CD1c-positive myeloid dendritic cell (primary cell): ENCODE results near the gene DCTN5.
"Not testable (repeated sequence)": the region's sequence is repeated elsewhere in the genome, so short reads cannot be mapped to it uniquely, and the experiment has no call there.

Experiments used
- DNase-seq: peaks from one replicate; pipeline ENCODE4 v3.0.0-alpha.2; 2016; ENCODE audit errors: extremely low spot score

DCTN5 gene

DNA sequence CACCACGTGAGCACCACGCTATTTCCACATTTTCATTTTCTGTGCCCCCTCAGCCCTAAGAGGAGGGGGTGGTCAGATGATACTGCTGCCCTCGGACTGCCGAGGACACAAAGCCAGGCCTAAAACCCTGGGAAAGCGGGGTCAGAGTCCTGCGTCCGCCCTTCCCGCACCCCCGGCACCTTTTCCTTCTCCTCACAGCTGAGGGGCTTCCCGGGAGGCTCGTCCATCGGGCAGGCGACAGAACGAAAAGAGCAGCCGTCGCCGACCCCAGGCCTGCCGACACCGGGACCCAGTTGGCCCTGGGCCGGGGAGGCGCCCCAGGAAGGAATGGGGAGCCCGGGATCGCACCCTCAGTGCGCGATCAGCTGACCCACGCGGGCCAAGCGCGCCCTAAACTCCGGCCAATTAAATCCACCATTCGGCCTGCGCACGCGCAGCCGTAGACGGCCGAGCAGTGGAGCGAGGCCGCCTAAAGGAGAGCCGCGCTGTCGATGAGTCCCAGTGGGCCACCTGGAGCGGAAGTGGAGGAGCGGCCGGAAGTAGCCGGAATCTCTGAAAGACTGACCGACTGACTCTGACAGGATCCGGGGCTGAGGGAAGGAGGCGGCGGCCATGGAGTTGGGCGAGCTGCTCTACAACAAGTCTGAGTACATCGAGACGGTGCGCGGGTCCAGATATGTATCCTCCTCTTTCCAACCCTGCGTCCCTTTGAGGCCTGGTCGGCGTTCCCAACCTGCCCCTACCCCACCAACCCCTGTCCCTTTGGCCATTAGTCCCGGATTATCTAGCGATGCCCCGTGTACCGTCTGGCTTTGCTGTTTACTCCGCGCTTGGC lies at the start of gene DCTN5, which contains the start of gene PALB2:
TSS of gene DCTN5 (plus strand) at position 536 of the 835 bp plus-strand sequence. CDS start at position 613, 77 bp downstream.
TSS of gene PALB2 (minus strand) at position 380 of the 835 bp plus-strand sequence. CDS start at position 227, 153 bp downstream.
- peak; percentile 98 for DNase-seq

DNA sequence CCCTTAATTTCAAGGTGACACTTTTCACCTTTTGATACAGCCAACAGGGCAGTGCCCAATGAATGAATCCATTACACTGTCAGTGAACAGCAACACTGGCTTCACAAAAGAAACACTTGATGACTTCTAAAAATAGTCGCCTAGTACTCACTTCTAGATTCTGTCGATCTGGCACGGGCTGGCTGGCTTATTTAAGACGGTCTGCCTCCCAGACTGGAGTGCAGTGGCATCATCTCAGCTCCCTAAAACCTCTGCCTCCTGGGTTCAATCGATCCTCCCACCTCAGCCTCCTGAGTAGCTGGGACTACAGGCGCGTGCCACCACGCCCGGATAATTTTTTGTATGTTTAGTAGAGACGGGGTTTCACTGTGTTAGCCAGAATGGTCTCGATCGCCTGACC lies 47.1 kb upstream of the DCTN5 start:
- no peak for DNase-seq

DNA sequence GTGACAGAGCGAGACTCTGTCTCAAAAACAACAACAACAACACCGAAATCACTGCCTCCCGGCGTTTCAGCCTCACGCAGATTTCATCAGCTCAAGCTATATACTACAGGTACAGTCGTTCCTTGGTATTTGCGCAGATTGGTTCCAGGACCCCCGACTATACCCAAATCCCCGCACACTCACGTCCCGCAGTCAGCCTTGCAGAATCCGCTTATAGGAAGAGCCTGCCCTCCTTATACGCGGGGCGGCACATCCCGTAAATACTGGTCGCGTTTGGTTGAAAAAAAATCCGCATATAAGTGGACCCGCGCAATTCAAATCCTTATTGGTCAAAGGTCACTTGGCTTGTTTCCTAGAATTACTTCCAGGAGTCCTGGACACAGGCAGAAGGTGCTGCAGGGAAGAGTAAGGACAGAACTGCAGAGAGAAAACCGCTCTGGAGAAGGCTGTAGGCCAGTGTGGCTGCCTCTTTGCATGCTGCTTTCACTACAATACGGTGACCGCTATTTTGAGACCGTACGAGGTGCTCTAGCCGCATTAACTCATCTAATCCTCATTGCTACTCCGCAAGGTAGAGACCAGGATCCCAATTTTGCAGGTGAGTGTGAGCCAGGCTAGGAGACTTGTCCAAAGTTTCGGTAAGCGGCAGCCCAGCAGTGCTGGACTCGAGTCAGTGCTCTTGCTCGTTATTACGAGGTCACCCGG lies 45.9 kb upstream of the DCTN5 start:
- DNase-seq: no peak

DNA sequence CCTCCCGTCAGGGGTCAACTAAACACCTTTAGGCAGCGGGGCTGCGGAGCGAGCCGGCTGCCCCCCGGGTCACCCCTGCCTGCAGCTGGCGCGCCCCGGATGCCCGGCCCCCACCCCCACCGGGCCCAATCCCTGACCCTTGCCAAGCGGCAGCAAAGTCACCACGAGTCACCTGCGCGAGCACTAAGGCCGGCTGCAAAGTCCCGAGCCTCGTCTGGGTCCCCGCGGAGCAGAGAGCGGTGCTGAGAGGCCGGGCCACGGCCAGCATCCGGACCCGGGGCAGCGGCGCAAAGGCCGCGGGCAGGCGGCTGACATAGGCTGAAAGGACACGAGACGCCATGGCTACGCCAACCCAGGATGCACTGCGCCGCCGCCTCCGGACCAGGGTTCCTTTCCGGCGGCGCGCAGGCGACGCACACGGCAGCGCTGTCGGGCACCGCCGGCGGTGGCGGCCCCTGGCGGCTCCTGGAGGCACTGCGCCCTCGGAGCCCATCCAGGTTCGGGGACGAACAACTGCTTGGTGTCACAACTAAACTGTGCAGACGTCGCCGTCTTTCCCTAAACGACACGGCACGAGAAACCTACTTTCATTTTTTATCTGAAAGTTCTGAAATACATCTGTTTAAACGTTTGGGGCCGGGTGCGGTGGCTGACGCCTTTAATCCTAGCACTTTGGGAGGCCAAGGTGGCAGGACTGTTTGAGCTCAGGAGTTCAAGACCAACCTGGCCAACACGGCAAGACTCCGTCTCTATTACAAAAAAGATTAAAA lies 45.1 kb upstream of the DCTN5 start, which contains the start of gene NDUFAB1:
TSS of gene NDUFAB1 (minus strand) at position 366 of the 770 bp plus-strand sequence. CDS start at position 340, 26 bp downstream.
- DNase-seq: peak; percentile 97

DNA sequence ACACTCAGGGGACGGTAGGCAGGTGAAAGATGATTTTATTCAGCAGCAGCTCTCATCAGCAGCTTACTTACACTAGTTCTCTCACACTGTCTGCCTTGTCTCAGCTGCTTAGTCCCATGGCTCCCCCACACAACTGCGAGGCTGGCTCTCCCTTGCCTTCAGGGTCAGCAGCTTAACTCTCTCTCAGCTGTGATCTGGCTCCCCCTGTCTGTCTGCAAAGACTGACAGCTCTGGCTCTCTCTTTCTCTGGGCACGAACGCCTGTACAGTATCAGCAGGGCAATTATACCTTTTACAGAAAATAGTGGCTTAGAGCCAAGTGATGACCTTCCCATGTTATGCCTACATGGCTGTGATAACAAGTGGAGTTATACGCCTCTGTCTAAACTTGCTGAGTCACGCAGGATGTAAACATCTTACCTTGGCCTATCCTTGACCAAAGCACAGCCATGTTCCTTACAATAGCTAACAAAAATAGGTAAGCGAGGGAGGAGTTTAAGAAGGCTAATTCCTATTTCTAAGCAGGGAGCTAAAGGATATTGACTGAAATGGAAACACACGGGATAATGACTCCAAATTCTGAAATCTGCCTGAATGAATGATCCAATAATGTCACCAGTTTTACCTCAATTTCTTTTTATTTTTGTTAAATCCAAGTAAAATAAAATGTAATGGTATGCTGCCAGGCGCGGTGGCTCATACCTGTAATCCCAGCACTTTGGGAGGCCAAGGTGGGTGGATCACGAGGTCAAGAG lies 44.1 kb upstream of the DCTN5 start:
- peak; percentile 6 for DNase-seq

DNA sequence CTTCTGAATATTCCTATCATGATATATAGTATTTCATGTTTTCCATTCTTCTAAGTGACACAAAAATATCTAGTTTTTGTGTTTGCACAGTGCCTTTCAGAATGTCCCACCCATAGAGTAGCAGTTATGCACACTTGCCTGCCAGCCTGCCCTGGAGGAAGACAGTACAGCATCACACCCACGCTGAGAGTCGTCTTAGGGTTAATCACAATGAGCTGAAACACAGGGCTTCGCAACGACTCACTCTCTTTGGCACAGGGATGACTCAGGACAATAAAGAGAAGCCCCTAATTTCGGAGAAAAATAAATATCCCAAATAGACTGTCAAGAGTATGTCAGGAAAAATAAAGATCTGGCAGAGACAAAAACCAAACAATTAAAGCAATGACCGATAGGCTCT lies 33.5 kb upstream of the DCTN5 start:
- no peak for DNase-seq

DNA sequence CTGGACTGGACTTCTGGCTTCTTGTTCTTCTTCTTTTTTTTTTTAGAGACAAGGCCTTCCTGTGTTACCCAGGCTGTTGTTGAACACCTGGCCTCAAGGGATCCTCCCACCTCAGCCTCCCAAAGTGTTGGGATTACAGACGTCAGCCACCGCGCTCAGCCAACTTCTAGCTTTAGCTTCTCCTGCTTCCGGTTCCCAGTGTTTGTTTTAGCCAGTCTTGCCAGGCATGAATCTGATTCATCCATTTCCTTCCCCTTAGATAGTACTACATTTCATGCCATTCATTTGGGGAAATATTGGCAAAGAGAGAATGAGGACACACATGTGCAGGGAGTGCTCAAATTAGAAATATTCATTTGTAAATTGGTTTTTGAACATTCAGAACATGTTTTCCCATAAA lies 33.1 kb upstream of the DCTN5 start:
- DNase-seq: no peak

DNA sequence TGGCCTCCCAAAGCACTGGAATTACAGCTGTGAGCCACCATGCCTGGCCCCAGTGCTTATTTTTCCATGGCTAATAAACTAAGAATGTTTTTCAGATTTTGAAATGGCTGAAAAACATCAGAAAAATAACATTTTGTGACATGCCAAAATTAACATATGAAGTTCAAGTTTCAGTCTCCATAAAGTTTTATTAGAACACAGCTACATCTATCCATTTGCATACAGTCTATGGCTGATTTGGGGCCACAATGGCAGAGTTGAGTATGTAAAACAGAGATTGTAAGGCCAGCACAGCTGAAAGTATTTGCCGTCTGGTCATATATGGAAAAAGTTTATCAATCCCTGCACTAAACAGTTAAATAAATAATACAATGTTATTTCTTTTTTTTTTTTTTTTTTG lies 31.3 kb upstream of the DCTN5 start:
- DNase-seq: no peak

DNA sequence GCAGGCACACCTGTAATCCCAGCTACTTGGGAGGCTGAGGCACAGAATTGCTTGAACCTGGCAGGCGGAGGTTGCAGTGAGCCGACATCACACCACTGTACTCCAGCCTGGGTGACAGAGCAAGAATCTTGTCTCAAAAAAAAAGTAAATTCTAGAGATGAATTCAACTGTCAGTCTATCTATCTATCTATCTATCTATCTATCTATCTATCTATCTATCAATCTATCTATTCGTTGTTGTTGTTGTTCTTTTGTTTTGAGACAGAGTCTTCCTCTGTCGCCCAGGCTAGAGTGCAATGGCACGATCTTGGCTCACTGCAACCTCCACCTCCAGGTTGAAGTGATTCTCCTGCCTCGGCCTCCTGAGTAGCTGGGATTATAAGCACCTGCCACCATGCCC lies 30.4 kb upstream of the DCTN5 start:
- DNase-seq: not testable (repeated sequence)

DNA sequence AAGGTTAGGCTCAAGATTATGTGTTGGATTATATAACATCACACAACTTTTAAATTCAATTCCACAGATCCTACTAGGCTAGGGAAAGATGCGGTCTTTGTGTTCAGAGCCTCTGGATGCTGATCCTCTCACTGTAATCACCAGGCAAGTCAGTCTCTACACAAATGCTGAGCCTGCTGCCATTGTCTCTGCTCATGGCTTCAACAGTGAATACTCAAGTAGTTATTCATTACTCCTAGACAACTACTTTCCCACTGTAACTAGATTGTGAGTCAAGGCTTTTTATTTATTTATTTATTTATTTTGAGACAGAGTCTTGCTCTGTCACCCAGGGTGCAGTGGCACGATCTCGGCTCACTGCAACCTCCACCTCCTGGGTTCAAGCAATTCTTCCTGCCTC lies 29.3 kb upstream of the DCTN5 start:
- no peak for DNase-seq

DNA sequence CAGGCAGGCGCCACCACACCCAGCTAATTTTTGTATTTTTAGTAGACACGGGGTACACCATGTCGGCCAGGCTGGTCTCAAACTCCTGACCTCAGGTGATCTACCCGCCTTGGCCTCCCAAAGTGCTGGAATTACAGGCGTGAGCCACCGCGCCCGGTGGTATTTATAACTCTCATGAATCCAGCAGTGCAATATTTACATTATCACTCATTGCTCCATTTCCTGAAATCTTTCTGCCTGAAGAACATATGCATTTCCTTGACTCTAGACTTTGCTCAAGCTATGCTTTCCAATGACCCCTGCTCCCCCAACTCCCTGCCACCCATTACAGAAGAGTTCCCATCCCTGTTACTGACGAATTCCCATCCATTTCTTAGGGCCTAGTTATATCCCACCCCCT lies 25.5 kb upstream of the DCTN5 start:
- no peak for DNase-seq

DNA sequence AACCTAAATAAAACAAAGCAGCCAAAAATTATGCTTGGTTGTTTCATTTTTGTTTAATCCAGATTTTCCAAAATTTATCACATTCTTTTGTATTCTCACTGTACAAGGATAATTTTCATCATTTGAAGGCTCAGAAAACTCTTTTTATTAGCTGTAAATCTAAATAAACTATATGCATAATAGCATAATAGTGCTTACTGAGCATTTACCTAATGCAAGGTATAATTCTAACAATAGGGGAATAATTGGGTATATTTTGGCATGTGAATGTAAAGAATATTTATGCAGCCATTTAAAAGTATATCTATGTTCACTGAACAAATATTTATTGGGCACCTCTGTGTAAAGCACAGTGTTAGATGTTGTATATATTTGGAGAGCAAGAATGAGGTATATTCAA lies 17.2 kb upstream of the DCTN5 start:
- no peak for DNase-seq

DNA sequence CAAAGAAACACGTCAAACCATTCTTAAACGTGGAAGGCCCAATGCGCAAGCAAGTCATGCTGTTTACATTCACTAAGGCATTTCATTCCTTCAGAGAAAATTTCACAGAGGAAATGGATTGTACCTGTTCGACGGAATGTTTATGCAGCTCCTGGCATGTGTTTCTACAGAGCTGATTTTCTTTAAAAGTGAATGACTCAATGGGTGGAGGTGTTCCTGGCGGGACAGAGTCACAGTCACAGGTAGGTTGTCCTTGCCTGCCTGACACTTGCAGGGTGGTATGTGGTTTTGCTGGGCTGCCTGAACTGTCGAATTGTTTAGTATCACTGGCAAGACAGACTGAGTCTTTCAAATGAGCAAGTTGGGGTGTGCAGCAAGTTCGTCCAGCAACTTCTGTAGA lies 11.8 kb upstream of the DCTN5 start:
- DNase-seq: no peak

DNA sequence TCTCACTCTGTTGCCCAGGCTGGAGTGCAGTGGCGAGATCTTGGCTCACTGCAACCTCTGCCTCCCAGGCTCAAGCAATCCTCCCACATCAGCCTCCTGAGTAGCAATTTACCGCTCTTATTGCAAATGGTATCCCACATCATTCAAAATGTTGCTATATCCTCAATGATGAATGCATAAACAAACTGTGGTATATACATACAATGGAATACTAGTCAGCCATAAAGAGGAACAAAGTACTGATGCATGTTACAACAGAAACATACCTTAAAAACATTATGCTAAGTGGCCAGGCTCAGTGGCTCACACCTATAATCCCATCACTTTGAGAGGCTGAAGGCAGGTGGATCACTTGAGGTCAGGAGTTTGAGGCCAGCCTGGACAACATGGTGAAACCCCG lies 9.4 kb upstream of the DCTN5 start:
- not testable (repeated sequence) for DNase-seq

DNA sequence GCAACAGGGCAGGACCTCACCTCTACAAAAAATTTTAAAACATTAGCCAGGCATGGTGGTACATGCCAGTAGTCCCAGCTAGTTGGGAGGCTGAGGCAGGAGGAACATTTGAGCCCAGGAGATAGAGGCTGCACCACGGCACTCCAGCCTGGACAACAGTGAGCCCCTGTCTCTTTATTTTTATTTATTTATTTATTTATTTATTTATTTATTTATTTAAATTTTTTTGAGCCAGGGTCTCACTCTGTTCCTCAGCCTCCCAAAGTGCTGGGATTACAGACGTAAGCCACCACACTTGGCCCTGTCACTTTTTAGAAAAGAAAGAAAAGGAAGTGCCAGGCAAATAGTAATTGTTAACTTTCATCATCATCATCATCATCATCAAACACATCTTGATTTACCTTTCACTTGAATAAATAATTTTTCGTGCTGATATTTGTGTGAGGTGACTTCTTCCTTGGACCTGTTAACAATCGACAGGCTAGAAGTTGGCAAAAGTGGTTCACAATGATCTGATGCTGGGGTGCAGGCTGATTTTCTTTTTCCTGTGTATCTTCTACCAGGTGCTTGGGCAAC lies 6.7 kb upstream of the DCTN5 start:
- no peak for DNase-seq

DNA sequence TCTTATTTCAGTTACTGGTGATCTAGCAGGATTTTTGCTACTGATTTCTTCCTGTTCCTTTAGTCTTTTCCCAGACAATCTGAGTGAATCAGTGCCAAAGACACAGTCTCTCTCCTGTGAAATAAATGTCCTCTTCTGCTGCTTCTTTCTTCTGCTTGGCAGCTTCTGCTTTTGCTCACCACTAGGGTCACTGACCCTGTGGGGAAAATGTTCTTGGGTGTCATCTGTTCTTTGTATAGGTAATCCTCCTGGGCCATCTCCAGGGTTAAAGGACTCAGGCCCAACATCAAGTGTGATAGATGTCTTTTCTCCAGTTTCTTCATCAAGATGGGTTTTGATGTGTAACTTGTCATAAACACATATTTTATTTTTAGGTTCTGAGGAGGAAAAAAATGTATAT lies 5.3 kb upstream of the DCTN5 start:
- DNase-seq: no peak

DNA sequence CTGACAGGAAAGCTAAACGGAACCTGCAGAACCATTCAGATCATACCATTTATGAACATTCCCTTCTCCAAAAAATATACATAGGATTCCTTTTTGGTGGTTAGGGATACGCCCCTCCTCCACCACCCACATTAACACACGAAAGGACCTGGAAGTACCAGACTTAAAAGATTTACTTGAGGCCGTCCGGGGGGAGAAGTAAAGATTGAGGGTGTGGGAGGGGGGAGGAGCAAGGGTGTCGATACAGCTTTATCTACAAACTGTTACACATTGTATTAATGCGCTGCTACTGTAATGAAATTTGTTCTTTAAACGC lies 693 bp upstream of the DCTN5 start:
- peak; percentile 39 for DNase-seq

DNA sequence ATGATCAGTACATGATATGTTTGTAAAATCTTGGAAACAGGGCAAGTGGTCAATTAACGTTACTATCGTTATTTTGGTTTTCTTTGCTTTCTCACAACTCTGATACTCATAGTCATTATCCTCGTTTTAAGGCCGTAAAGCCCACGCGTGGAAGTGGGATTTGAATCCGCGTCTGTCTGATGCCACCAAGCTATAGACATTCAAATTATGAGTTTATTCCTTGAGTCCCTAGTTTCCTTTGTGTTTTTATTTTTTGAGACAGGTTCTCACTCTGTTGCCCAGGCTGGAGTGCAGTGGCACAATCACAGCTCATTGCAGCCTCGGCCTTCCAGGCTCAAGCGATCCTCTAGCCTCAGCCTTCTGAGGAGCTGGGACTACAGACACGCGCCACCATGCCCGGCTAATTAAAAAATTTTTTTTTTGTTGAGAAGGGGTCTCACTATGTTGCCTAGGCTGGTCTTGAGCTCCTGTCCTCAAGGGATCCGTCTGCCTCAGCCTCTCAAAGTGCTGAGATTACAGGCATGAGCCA lies 1.0 kb downstream of the DCTN5 start:
- no peak for DNase-seq

DNA sequence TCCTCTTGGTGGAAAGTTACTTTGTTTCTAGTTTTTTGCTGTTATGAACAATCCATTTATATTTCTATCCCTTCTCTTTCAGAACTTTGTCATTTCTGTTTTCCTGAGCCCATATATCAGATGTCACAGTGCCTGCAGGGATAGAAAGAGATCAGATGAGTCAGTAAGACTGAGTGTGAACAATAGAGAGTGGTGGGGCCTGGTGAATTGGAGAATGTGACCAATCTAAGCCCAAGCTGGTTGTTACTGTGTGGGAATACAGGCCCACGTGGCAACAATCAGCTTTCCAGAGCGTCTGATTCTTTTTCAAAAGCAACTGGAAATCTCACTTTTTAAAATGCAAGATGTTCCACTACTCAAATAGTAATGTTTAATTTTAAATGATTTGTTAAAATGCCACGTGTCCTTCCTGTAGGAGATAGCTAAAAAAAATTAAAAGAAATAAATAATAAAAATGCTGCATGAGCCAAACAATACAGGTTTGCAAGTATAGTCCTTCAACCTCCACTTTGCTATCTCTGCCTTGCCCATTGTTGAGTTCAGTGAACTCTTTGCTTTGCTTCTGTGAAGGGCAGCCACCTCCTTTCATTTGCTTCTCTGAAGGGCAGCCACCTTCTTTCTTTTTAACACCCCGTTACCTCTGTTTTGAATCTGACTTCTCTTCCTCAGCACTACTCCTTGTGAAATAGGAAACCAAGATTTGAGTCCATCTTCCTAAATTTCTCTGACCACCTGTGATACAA lies 9.6 kb downstream of the DCTN5 start:
- no peak for DNase-seq

DNA sequence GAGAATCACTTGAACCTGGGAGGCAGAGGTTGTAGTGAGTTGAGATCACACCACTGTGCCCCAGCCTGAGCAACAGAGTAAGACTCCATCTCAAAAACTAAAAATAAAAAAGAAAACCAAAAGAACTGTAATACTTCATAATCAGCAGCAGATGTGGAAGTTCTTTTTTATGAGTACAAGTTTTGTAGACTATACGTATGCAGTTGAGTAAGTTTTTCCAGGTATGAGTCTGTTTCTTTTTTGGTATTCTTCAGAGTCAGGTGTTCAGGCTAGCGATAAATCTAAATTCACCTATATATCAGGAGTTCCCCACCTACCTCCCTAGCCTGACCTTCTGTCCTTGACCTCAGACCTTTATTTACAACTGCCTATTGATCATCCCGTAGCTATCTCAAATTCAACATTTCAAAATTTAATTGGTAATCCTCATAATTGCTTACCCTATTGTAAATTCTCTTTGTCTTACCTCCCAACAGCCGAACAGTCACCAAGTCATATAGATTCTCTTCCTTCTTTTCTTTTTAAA lies 10.7 kb downstream of the DCTN5 start:
- DNase-seq: no peak
